CD4-positive, alpha-beta T cell treated with Interleukin-4 for 1 hour (primary cell): ENCODE results near the gene ZNF512B.
"Not testable (repeated sequence)": the region's sequence is repeated elsewhere in the genome, so short reads cannot be mapped to it uniquely, and the experiment has no call there.

Source experiments
- DNase-seq, 2 donors: peaks; one replicate each; pipeline ENCODE4 v3.0.0-alpha.2; 2020 to 2022

The ZNF512B gene

DNA sequence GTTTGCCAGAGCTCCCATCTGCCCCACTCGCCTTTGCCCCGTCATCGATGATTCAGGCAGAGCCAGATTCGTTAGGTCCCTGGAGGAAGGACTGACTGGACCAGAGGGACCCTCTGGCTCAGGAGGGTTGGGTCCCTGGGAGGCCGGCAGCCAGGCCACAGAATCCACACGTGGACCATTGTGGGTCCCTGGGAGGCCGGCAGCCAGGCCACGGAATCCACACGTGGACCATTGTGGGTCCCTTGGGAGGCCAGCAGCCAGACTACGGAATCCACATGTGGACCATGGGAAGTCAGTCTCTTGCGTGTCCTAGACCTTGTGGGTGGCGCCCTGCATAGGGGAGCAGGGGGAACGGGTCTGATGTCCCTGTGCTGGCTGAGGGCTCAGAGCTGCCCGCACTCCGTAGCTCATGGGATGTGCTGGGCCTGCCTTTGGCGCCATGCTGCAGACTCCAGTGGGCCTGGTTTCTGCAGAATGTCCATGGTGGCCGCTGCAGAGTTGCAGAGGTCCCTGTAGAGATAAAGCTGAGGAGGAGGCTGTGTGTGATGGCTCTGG is 37.0 kb downstream of the ZNF512B start:
- DNase-seq, result no peak

DNA sequence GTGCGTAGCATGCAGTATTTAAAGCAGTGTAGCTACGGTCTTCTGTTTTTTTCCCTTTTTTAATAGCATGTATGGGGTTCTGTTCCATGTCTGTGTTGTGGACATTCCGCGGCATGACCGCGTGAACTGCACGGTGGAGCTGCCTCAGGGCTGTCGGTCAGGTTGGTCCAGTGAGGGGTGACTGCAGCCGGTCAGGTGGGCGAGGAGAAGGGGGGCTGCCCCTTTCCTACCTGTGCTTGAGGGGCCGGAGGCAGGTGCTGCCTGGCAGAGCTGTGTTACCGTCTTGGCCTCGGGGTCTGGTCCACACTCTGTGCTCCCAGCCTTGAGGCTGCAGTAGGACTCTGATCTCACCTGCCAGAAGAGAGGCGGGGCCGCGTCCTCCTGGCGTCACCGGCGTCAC is 38.0 kb downstream of the ZNF512B start:
- DNase-seq, result no peak

GRCh38 chr20:63930971-63931553 is 38.7 kb downstream of the ZNF512B start:
- DNase-seq, result no peak

- DNase-seq, result not testable (repeated sequence)
Measured at GRCh38 chr20:63929473-63929883, 40.3 kb downstream of the ZNF512B start.

DNA sequence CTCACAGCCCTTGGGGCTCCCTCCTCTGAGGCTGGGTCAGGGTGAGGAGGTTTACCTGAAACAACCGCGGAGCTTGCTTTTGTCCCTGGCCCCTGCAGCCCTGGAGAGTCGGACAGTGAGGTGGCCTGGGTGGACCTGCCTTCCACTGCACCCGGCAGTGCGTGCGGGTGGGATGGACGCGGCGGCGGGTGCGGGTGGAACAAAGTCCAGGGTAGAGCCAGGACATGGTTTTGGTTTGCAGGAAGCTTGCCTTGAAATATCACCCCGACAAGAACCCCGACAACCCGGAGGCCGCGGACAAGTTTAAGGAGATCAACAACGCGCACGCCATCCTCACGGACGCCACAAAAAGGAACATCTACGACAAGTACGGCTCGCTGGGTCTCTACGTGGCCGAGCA is 40.7 kb downstream of the ZNF512B start:
- DNase-seq, result no peak

- no peak for DNase-seq
Measured at GRCh38 chr20:63926298-63926697, 43.4 kb downstream of the ZNF512B start.

GRCh38 chr20:63924241-63924640 is 45.5 kb downstream of the ZNF512B start:
- no peak for DNase-seq

- DNase-seq, result no peak
Measured at GRCh38 chr20:63923651-63924050, 46.1 kb downstream of the ZNF512B start.

- no peak for DNase-seq
Measured at GRCh38 chr20:63920226-63920625, 49.5 kb downstream of the ZNF512B start.

DNA sequence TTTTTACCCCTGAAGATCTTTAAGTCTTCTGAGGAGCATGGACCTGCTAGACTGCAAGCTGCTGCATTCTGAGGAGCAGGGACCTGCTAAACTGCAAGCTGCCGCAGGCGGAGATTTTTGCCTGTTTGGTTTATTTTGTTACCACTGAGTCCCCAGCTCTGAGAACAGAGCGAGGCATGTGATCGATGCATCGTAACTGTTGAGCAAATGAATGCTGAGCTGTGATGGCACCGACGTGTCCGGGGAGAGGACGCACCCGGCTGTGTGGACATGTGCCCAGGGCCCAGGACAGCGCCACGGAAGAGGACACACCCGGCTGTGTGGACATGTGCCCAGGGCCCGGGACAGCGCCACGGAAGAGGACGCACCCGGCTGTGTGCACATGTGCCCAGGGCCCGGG is 50.6 kb downstream of the ZNF512B start:
- DNase-seq, result no peak

GRCh38 chr20:63917811-63918210 is 51.9 kb downstream of the ZNF512B start:
- DNase-seq, result no peak

- not testable (repeated sequence) for DNase-seq
Measured at GRCh38 chr20:63916371-63916939, 53.3 kb downstream of the ZNF512B start.

DNA sequence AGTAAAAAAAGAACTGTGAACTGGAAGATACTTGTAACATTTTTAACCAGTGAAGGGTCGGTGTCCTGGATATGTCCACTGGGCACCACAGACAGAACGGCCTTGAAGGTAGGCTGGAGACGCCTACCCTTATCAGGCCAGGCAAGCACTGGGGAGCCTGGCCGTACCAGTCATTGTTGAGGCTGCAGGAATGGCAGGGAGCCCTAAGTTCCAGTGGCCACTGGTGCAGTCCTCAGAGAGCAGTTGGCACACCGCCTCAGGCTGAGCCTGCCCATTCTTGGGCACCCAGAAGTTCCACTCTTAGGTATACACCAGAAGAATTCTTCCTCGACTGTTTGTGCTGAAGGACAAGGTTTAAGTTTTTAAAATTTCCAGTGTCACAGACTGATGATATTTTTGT is 54.3 kb downstream of the ZNF512B start:
- no peak for DNase-seq

- no peak for DNase-seq
Measured at GRCh38 chr20:63913768-63914167, 56.0 kb downstream of the ZNF512B start.

GRCh38 chr20:63911176-63911575 is 58.6 kb downstream of the ZNF512B start:
- no peak for DNase-seq

- no peak for DNase-seq
Measured at GRCh38 chr20:63908008-63908682, 61.6 kb downstream of the ZNF512B start.
